Measurements from ENCODE around the gene GLIS1. TPM values are rescaled to one million over a fixed set of nuclear protein-coding genes. Genes with fewer than 3 reads are reported as not detected.

The GLIS1 gene
- total and polyA plus RNA-seq, 2 of the 8 experiments (the other 6 are each of a cell fraction or from before 2014, with no cell fraction given), result 0.15 to 0.22 TPM

- TF ChIP-seq CHD7 (IDR thresholded peaks at IDR 0.05; ENCODE audit: insufficient replicate concordance, low read length) (no peak), SP2 (IDR thresholded peaks at IDR 0.05; ENCODE audit: low read length) (no peak), RNF2 (IDR thresholded peaks at IDR 0.05; ENCODE audit: borderline replicate concordance, low read depth, low read length, missing control alignments, poor library complexity, severe bottlenecking) (no peak), POLR2AphosphoS5 (IDR thresholded peaks at IDR 0.05; ENCODE audit: low read depth, low read length) (no peak), CBX5 (IDR thresholded peaks at IDR 0.05; ENCODE audit: low read depth, low read length) (no peak), SIN3A (conservative IDR thresholded peaks at IDR 0.05 in 1 of 2, IDR thresholded peaks at IDR 0.05 in 1 of 2; ENCODE audit: low read depth in 1 of 2, low read length in 2 of 2) (no peak), HDAC2 (IDR thresholded peaks at IDR 0.05; ENCODE audit: borderline replicate concordance in 1 of 2, low read depth in 2 of 2, low read length in 2 of 2) (no peak), KDM5A (IDR thresholded peaks at IDR 0.05; ENCODE audit: low read length) (no peak), TEAD4 (IDR thresholded peaks at IDR 0.05; ENCODE audit: low read depth, low read length) (no peak), NANOG (IDR thresholded peaks at IDR 0.05; ENCODE audit: insufficient read depth, low read depth, low read length, poor library complexity, severe bottlenecking) (no peak)
Measured at GRCh38 chr1:53490351-53490750, 248.6 kb downstream of the GLIS1 start (continued).

Measured in H1 (cell line).